Hematopoietic multipotent progenitor cell treated with erythropoietin and hydrocortisone succinate and interleukin-3 and kit ligand, for 4 days (in vitro differentiated cells): ENCODE data around the gene GCN1.
A peak's percentile ranks its signal among the peaks of the same experiment; 100 is the strongest.
"Not testable (repeated sequence)": the region's sequence is repeated elsewhere in the genome, so short reads cannot be mapped to it uniquely, and the experiment has no call there.

ENCODE experiments used
- DNase-seq: peaks from one replicate; pipeline ENCODE4 v3.0.0-alpha.2; 2015

GCN1 gene, protein sequence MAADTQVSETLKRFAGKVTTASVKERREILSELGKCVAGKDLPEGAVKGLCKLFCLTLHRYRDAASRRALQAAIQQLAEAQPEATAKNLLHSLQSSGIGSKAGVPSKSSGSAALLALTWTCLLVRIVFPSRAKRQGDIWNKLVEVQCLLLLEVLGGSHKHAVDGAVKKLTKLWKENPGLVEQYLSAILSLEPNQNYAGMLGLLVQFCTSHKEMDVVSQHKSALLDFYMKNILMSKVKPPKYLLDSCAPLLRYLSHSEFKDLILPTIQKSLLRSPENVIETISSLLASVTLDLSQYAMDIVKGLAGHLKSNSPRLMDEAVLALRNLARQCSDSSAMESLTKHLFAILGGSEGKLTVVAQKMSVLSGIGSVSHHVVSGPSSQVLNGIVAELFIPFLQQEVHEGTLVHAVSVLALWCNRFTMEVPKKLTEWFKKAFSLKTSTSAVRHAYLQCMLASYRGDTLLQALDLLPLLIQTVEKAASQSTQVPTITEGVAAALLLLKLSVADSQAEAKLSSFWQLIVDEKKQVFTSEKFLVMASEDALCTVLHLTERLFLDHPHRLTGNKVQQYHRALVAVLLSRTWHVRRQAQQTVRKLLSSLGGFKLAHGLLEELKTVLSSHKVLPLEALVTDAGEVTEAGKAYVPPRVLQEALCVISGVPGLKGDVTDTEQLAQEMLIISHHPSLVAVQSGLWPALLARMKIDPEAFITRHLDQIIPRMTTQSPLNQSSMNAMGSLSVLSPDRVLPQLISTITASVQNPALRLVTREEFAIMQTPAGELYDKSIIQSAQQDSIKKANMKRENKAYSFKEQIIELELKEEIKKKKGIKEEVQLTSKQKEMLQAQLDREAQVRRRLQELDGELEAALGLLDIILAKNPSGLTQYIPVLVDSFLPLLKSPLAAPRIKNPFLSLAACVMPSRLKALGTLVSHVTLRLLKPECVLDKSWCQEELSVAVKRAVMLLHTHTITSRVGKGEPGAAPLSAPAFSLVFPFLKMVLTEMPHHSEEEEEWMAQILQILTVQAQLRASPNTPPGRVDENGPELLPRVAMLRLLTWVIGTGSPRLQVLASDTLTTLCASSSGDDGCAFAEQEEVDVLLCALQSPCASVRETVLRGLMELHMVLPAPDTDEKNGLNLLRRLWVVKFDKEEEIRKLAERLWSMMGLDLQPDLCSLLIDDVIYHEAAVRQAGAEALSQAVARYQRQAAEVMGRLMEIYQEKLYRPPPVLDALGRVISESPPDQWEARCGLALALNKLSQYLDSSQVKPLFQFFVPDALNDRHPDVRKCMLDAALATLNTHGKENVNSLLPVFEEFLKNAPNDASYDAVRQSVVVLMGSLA (N-terminal part only)

DNA sequence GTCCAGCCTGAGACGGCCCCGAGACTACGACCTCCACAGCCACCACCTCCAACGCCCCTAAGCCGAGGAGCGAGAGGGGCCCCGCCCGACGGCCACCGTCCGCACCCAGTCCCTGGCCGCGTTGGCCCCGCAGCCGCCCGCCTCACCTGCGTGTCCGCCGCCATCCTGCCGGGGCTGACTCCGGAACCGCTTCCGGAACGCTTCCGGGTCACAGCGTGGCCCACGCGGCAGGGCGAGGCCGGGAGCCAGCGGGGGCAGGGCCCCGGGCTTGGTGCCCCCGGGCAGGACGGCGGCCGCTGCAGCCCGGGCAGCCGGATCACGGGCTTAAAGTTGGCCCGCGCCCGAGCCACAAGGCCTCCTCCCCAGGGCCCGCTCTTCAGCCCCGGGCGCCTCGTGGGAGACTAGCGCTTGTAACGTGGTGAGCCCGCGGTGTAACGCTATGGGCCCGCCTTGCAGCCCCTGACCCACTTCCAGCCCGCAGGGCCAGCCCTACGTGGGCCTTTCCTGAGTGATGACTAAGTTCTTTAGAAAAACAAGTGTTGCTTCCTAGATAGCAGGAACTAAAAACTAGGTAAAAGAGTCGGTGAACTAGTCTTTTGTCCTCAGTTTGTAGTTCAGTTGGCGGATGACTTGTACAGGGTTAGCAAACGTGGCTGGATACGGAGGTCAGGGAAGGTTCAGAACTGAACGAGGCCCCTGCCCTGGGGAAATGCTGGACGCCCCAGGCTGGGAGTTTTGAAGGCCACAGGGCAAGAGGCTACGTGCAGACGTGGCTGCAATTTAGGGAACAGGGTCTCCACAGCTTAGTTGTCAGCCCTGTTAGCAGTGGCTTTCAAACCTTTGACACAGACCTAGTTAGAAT, at the start of gene GCN1:
Gene GCN1 (minus strand): TSS at position 182 of the 862 bp plus-strand sequence. CDS start 18 bp downstream, at position 164.
- DNase-seq: peak; percentile 92

DNA sequence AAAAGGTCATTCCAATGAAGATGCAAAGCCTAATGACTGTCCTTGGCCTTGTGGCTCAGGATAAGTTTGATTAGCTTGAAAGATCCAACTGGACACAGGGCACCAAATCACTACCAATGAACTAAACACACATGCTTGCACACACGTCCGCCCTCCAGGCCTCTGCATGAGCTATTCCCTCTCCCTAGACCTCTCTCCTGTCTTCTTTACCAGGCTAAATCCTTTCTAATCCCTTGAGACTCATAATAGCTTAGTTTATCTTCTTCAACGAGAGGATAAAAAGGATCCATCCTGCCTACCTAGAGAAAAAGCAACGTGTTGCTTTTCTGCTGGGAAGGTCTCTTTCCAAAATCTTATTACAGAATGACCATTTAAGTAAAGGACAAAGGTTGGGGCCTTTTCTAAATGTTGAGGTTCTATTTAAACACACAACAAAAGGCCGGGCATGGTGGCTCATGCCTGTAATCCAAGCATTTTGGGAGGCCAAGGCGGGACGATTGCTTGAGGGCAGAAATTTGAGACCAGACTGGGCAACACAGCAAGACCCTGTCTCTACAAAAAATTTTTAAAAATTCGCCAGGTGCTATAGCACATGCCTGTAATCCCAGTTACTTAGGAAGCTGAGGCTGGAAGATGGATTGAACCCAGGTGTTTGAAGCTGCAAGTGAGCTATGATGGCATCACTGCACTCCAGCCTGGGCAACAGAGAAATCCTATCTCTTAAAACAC, 48.6 kb upstream of the GCN1 start:
- DNase-seq: no peak

DNA sequence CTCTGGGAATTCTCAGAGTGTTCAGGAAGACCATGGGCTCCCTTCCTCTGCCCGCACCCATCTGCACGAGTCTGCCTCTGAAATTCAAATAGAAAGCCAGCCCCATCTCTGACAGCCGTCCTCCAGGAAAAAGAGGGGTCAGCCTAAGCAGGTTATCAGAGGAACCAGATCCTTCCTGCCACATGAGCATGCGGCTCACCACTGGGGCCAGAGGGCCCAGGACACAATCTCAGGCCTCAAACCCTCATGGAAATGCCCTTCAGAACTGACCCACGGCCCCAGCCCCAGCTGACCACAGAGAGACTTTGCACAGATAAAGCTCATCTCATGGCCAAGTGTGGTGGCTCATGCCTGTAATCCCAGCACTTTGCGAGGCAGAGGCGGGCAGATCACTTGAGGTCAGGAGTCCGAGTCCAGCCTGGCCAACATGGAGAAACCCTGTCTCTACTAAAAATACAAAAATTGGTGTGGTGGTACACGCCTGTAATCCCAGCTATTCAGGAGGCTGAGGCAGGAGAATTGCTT, 47.8 kb upstream of the GCN1 start:
- DNase-seq: peak; percentile 57

DNA sequence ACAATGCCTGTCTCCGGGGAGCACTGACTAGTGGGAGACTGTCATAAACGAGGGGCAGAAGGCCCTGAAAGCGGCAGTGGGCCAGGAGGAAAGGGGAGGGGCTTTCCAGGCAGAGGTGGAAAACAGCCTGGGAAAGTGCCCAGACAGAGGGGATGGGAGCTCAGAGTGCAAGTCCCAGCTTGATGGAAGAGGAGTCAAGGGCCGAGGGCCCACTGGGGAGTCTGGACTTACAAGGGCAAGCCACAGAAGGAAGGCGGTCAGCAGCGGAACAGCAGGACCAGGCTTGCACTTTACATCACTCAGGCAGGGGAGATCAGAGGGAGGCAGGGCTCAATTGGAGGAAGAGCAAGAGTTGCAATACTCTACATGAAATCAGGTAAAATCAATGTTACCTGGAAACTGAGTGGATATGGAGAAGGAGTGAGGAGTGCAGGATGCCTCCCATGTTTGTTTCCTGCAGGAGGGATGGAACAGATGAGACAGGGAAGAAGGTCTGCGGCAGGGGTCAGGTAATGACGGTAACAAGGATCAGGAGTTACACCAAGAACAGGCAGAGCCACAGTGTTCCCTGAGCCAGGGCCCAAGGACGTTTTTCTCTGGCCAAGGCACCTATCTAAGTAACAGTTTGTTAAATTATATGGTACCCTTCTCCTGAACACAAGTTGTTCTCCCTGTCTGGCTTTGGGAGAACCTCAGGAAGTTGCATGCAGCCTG, 47.2 kb upstream of the GCN1 start:
- DNase-seq: no peak

DNA sequence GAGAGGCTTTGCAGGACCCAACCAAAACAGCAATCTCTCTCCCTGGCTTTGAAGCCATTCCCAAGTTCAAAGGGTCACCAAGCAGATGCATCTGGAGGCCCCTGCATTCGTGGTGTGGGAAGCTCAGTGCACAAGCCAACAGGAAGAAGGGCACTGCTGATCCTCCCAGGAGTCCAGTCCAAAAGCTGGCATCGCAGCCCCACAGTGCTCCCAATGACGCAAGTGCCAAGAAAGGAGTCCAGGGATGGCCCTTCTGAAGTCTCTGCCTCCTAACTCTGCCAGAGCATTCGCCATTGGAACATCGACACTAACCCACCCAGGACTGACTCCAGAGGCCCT, 45.9 kb upstream of the GCN1 start:
- DNase-seq: no peak

DNA sequence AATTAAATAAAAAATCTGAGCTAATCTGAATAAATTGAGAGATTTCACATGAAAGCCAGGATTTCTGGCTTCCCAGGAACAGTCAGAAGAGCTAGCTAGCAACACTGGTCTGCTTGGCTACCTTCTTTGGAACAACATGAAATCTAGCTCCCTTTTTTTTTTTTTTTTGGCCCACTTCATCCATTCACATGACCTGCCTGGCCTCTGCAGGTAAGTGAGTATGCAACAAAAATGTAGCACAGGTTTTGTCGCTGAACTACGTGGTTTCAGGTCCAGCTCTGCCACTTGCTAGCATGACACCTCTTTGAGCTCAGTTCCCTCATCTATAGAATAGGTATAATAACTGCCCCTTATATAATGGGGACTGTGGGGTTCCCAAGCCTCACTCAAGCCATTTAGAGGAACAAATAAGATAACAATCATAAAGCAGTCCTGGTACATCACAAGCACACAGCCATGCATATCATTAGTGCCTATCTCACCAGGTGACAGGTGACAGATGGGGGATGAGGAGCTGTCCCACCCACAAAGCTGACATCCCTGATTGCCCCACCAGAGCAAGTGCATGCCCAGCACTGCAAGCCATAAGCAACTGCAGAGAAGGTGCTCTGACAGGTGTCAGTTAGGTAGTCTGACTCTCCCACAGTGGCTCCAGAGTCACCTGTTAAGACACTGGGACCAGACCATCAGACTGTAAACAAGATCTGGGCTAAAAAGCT, 45.4 kb upstream of the GCN1 start:
- DNase-seq: no peak

DNA sequence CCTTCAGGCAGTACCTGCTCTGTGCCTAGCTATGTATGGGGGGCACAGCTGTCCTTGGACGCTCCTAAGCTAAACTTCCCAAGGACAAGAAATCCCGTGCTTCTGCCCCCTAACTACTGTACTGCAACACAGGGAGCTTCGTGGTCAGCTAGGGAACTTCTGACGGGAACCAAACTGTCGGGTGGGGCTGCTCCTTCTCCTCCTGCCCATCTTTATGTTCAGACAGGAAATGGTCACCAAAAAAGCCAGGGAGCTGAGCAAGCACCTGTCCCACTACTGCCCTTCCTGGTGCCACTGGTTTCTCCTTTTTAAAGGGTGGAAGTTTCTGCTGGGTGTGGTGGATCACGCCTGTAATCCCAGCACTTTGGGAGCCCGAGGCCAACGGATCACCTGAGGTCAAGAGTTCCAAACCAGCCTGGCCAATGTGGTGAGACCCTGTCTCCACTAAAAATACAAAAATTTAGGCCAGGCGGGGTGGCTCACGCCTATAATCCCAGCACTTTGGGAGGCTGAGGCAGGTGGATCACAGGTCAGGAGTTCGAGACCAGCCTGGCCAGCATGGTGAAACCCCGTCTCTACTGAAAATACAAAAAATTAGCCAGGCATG, 44.4 kb upstream of the GCN1 start:
- no peak for DNase-seq

DNA sequence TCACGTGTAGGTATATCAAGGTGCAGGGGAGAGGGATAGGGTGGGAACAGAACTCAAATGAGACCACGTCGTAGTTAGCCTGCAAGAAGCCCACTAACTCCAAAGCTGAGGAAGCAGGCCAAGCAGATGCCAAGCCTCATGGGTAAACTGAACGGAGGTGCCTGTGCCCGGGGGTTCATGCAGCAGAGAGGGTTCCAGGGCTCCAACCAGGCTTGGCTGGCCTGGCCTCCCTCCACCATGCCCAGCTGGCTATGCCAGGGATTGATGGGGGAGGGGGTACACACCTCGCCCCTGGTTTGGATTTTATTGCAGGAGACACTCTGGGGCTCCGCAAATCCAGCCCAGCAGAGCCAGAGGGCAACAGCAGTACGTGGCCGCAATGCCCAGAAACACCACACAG, 43.7 kb upstream of the GCN1 start:
- no peak for DNase-seq

DNA sequence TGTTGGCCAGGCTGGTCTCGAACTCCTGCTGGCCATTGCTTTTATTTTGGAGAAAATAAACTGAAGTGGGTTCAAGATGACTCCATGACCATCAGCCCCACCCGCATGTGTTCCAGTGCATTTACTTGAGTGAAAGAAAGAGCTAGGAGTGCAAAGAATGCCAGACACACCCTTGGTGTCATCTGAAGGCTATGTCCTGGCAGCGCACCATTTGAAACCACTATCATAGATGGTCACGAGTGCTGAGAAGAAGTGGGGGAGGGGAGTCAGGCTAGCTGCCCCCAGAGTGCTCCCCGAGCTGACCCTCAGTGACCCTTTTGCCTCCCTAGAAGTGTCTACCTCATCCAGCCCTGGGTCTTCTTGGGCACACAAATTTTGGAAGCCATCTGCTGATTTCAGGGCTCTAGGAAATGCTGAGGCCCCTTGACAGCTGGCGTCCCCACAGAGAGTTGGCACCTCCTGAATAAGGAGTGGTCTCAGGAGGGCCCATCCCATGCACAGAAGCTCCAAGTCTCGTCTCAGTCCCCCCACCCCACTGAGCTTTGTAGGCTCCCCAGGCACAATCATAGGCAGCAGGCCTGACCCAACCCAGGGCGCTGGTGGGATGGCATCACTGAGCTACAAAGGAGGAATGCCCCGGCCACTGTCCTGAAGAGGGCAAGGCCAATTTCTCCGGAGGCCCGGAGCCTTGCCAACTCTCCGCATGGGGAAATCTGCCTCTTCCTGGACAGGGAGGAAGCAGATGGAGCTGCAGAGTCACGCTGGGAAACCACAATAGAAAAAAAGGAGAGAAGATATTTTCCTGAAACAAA, 43.1 kb upstream of the GCN1 start:
- peak; percentile 73 for DNase-seq

DNA sequence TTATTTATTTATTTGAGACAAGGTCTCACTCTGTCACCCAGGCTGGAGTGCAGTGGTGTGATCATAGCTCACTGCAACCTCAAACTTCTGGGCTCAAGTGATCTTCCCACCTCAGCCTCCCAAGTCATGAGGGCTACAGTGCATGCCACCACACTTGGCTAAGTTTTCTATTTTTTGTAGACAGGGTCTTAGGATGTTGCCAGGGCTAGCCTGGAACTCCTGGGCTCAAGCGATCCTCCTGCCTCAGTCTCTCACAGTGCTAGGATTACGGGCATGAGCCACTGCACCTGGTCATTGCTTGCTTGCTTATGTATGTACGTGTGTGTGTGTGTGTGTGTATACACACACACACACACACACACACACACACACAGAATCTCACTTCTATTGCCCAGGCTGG, 42.3 kb upstream of the GCN1 start:
- DNase-seq: not testable (repeated sequence)

DNA sequence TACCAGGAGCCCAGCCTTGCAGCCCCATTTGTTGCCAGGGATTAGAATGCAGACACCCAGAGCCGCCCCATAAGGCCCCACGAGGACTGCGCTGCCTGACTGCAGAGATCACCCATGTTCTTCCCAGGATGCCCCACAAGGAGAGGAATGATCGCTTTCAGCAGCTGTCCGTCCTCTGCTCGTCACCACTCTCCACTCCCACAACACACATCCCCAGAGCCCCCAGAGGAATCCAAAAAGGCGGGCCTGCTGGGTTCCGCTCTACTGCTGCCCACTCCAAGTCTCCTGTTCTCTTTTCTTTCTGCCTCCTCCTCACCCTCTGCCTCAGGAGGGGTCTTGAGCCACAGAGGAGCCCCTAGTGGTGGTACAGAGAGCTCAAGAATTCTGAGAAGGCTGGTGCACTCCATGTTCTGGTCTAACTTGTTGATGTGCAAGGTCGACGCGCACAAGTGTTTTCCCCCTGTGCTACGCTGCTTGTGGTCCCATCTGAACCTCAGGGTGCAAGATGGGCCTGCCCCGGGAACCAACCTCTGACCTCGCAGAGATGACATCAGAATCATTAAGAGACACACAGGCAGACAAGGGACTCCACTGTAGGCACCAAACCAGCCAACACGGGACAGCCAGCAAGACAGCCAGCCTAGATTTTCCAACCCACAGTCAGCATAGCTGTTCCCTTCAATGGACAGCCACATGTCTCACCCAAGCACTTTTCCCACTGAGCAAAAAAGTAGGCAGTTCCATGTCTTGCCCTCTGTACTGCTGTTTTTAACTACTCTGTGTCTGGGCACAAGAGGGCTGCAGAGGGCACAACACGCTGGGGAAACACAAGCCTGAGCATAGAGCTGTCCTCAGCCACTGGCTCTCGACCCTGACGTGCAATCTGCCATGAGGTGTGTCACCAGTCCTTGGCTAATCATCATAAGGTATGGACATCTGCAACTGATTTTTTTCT, 41.1 kb upstream of the GCN1 start:
- peak; percentile 50 for DNase-seq

DNA sequence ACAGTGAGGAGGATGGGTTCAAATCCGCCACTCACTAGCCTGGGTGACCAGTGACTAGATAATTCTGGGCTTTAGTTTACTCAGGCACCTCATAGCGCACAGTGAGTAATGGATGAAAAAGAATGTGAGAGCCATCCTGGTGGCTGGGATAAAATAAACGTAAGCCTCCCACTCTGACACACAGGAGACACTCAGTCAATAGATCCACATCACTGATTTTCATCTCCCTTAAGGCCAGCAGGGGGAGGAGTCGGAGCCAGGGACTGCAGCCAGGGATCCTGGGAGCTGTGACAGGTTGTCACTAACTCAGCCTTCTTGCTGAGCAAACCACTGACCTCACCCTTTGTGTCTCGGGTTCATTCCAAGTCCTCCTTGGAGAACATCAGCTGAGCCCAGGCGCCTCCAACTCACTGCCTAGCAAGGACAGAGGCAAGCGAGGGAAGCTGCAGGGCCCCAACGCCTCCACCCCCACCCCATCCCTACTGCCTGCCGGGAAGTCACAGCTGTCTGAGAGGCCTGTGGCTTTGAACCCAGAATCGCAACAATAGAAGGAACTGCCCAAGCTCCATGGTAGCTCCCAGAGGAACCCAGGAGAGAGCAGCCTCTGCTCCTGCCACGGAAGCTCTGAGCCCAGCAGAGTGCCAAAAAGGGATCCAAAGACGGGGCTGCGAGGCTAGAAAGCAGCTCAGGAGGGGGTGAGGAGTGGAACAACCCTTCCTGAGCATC, 40.3 kb upstream of the GCN1 start:
- no peak for DNase-seq

DNA sequence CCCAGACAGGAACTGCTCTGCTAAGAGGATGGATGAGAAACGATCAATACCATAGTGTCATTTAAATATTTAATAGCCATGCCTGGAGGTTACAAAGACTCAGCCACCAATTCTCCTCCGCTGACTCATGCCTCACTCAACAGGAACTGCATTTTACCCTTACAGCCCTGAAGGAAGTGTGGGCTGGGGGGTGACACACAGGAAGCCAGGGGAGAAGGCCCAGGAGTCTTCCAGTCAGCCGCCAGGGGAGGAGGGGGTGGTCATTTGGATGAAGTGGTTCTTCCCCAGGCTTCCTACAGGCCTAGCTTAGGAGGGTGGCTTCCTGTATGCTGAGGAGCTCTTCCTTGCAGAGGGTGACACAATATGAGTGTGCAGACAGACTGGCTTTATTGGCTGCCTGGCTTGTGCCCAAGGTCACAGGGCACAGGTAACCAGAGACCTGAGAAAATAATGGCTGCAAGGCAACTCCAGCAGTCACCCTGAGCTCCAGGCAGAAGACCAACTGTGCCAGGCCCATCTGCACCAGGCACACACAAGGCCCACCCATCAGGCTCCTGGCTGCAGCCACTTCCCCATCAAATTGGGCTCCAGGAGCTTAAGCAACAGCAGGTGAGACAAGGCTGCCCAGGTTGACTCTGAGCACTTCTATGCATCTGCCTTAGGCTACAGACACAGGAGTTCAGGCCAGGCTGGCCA, 36.9 kb upstream of the GCN1 start:
- DNase-seq: peak; percentile 78

DNA sequence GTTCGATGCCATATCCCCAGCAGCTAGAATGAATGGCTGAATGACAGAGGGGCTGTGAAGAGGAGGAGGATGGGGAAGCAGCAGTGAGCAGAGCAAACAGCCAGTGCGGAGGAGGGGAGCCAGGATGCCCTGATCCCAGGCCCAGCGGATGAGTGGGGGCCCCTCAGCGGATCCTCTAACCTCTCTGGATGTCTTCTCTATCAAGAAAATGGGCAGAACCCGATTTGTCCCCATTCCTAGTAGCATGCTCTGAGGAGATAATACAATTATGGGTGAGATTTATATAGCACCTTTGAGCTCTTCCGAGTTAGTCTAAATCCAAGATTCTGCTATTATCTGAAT, 36.4 kb upstream of the GCN1 start:
- no peak for DNase-seq

DNA sequence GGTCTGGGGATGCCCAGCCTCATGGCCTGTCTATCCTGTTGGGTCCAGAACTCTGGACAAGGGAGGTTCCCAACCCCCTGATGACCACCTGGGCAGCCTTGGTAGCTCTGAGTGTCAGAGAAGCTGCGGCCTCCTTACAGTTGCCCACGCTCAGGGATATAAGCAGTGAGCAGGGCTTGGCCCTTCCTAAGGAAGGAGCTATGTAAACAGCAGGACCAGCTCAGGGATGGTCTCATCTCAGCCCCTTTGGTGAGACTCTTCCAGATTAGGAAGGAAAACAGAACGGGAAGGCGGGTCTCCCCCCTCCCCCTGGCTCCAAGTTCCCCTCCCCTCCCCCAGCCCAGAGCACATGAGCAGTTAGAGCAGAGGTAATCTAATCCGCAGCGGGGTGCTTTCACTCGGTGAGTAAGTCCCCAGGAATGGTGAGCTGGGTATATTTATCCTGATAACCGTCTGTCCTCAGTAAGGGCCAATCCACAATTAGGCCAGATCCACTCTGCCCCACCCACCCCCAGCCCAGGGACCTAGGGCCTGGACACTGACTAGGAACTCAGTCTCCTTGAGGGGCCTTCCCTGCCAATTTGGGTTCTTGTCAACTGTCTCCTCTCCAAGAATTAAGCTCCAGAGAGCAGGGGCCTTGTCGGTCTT, 35.9 kb upstream of the GCN1 start:
- no peak for DNase-seq
